Cerebellar cortex (tissue), 1 donor: Measurements from ENCODE around the gene F12.

ENCODE experiments used
- DNase-seq: peaks from one replicate; pipeline ENCODE4 v3.0.0-alpha.2; 2015; ENCODE audit warnings: low spot score

F12 gene

DNA sequence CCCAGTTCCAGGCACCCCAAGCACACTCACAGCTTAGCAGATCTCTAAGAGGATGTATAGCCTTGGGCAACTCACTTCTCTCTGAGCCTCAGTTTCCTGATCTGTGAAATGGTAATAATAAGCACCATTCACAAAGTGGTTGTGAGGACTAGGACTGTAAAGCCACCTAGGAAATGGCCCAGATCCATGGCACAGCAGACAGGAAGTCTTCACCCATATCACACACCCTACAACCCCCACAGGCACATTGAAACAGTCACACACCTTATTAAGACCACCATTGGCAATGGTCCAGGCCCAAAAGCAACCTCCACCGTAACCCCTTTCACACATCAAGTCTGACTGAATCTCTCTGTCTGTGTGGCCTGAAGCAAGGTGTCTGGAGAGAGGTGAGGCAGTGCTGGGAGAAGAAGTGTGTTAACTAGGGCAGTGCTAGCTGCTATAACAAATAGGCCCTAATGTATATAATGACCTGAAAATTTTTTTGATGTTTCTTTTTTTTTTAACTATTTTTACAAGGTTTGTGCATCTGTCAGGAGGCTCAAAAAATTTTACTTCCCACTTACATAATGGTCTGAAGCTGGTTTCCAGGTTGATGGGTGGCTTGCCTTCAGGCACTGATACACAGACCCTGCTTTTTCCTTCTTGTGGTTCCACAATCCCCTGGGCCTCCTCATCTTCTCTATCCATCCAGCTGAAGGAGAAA lies 54.0 kb downstream of the F12 start:
- DNase-seq = no peak

GRCh38 chr5:177354711-177355110 lies 54.7 kb downstream of the F12 start:
- no peak for DNase-seq

- DNase-seq = no peak
These were observed 55.1 kb downstream of the F12 start for GRCh38 chr5:177354256-177354655.

- no peak for DNase-seq
These were observed 56.3 kb downstream of the F12 start for GRCh38 chr5:177353093-177353492.
